HepG2 (cell line): Measurements from ENCODE around the gene NPHP1. TPM values are rescaled to one million over a fixed set of nuclear protein-coding genes. Genes with fewer than 3 reads are reported as not detected.

ENCODE experiments used
- ATAC-seq: fragments of 200-7000 bp; cut with Tn5 transposase; 3 replicates; pipeline ENCODE4 v1.9.1; 2020; ENCODE audit warnings: mild to moderate bottlenecking, moderate library complexity
- BruUV-seq: library from RNA; stranded (reverse); fragments of 400-500 nt; replicated peaks from 2 replicates; lab custom pipeline; 2021; lab: Mats Ljungman, UMichigan
- CTCF ChIA-PET: fragments of 300-600 bp; formaldehyde crosslinking; extraction: SDS; loops from one replicate; lab custom pipeline; 2021; ENCODE audit warnings: low total read pairs, inconsistent platforms, low intra/inter-chr PET ratio; lab: Yijun Ruan, JAX
- POLR2A ChIA-PET: fragments of 350-600 bp; sonication (Branson Sonifier 250); formaldehyde crosslinking; loops from one replicate; lab custom pipeline; 2020; ENCODE audit warnings: antibody characterized with exemption, inconsistent platforms; lab: Yijun Ruan, JAX
- DNase-seq: peaks from one replicate; pipeline ENCODE4 v3.0.0-alpha.2; 2015; ENCODE audit warnings: low spot score
- FAIRE-seq: peaks from 3 replicates; lab custom pipeline; 2011; peaks lifted over from hg19 to GRCh38; lab: Jason Lieb, UNC
- H2AFZ ChIP-seq: one replicate; pipeline ENCODE4 v1.6.1; 2011; ENCODE audit warnings: low read length, inconsistent platforms
- H3K27ac ChIP-seq: fragments of 300-600 bp; 3 replicates; pipeline ENCODE4 v1.8.0; 2011; ENCODE audit warnings: mixed run types, mild to moderate bottlenecking, mixed read lengths, low read length, inconsistent platforms; ENCODE audit not compliant: insufficient read depth; ENCODE audit errors: extremely low read length
- H3K27me3 ChIP-seq, 2 experiments: fragments of 200-600 bp in 1 of 2; 2 replicates in 1 of 2; 3 replicates in 1 of 2; pipeline versions ENCODE4 v1.6.0 to v1.8.0; 2011; ENCODE audit warnings: low read length in 2 of 2, mild to moderate bottlenecking in 2 of 2, moderate library complexity in 2 of 2, inconsistent platforms in 1 of 2; ENCODE audit not compliant: insufficient read depth in 2 of 2, control insufficient read depth in 1 of 2
- H3K36me3 ChIP-seq, 2 experiments: fragments of 200-600 bp in 1 of 2; replicated peaks in 1 of 2; 2 replicates in 1 of 2; 3 replicates in 1 of 2; pipeline versions ENCODE4 v1.5.1 to v1.8.0; 2011; ENCODE audit warnings: low read length in 2 of 2, inconsistent platforms in 1 of 2; ENCODE audit not compliant: insufficient read depth in 2 of 2, control insufficient read depth in 1 of 2
- H3K4me1 ChIP-seq: 2 replicates; pipeline ENCODE4 v1.5.1; 2012; ENCODE audit warnings: low read length, inconsistent platforms; ENCODE audit not compliant: insufficient read depth
- H3K4me2 ChIP-seq: 2 replicates; pipeline ENCODE4 v1.6.0; 2011; ENCODE audit warnings: low read depth, low read length, inconsistent platforms
- H3K4me3 ChIP-seq, 3 experiments: fragments of 200-600 bp in 1 of 3; sonication (generic), shearing (Covaris generic) in 1 of 3; replicated peaks in 1 of 3; 2 replicates each; pipeline ENCODE4 v1.5.1; 2011 to 2016; ENCODE audit warnings: low read length in 3 of 3, inconsistent platforms in 2 of 3, low read depth in 2 of 3, mild to moderate bottlenecking in 2 of 3, control low read depth in 1 of 3, mixed read lengths in 1 of 3; ENCODE audit not compliant: insufficient read depth in 1 of 3
- H3K79me2 ChIP-seq: one replicate; pipeline ENCODE4 v1.6.1; 2011; ENCODE audit warnings: low read length, inconsistent platforms; ENCODE audit not compliant: insufficient read depth
- H3K9ac ChIP-seq: 2 replicates; pipeline ENCODE4 v1.6.0; 2011; ENCODE audit warnings: mild to moderate bottlenecking, low read depth, low read length, inconsistent platforms; ENCODE audit not compliant: insufficient read depth
- H3K9me3 ChIP-seq: 2 replicates; pipeline ENCODE4 v1.5.1; 2012; ENCODE audit warnings: mild to moderate bottlenecking, low read length
- H4K20me1 ChIP-seq: 2 replicates; pipeline ENCODE4 v1.6.0; 2011; ENCODE audit warnings: inconsistent platforms, mild to moderate bottlenecking, low read length, moderate library complexity; ENCODE audit not compliant: insufficient read depth
- CBFB ChIP-seq: sonication (generic); formaldehyde crosslinking; IDR thresholded peaks from 2 replicates; pipeline ENCODE4 v1.4.0; 2020; ENCODE audit warnings: missing genetic modification reagents
- MYNN ChIP-seq: sonication (generic); formaldehyde crosslinking; IDR thresholded peaks from 2 replicates; pipeline ENCODE4 v1.4.0; 2020; ENCODE audit warnings: mild to moderate bottlenecking, low read depth, missing genetic modification reagents
- TCF7 ChIP-seq: sonication (generic); IDR thresholded peaks from 2 replicates; pipeline ENCODE4 v1.6.1; 2016; ENCODE audit warnings: antibody characterized with exemption, low read depth
- ZNF709 ChIP-seq: sonication (generic); formaldehyde crosslinking; IDR thresholded peaks from 2 replicates; pipeline ENCODE4 v1.5.0; 2020; ENCODE audit warnings: mild to moderate bottlenecking, missing genetic modification reagents
- WGBS: methylation state at CpG from one replicate; pipeline ENCODE4 v1.1.6; 2017; ENCODE audit warnings: low lambda C conversion rate; 5-methylcytosine and 5-hydroxymethylcytosine counted together
- in situ Hi-C: cut with HindIII; loops from 2 replicates; pipeline ENCODE4 v1.10.0; 2017; ENCODE audit warnings: low pct_unique_long_range_greater_than_20kb; ENCODE audit not compliant: extremely low pct_ligation_motif_present
- intact Hi-C: fragments of 100-400 bp; cut with micrococcal nuclease; formaldehyde crosslinking; loops from one replicate; pipeline ENCODE4 v1.10.0; 2022; ENCODE audit not compliant: unreplicated experiment
- polyA plus RNA-seq, 8 experiments: library from polyadenylated mRNA; depleted of rRNA in 3 of 8; stranded (reverse) in 7 of 8; unstranded in 1 of 8; fragments of >200 nt; fragmentation: Illumina TruSeq in 4 of 8; extraction: Trizol in 4 of 8; gene quantifications; 2 replicates each; pipeline versions ENCODE4 v1.2.1 to v1.2.3, GENCODE V29; 2011 to 2016; ENCODE audit warnings: low read depth in 4 of 8, missing spikeins in 1 of 8, mixed read lengths in 1 of 8; ENCODE audit not compliant: insufficient read depth in 1 of 8
- total RNA-seq, 5 experiments: library from RNA; depleted of rRNA; stranded (reverse); fragments of >200 nt; fragmentation: Illumina TruSeq; extraction: Trizol; gene quantifications; 2 replicates each; pipeline ENCODE4 v1.2.3, GENCODE V29; 2016; ENCODE audit warnings: low read depth in 1 of 5
- TF ChIP-seq, protein P1 (sequence below): sonication (generic); formaldehyde crosslinking; conservative IDR thresholded peaks from 2 replicates; pipeline ENCODE4 v1.8.1; 2023; ENCODE audit warnings: missing genetic modification reagents
- TF ChIP-seq, protein P2 (sequence below), 2 experiments: IDR thresholded peaks; 2 replicates each; pipeline ENCODE4 v1.6.1; 2011 to 2012; ENCODE audit warnings: low read length in 2 of 2, borderline replicate concordance in 1 of 2, low read depth in 1 of 2, mild to moderate bottlenecking in 1 of 2, moderate library complexity in 1 of 2

NPHP1 gene
- total and polyA plus RNA-seq, 2 of the 13 experiments (the other 11 are each of a cell fraction or from before 2014, with no cell fraction given) = 2.7 to 4.8 TPM

DNA sequence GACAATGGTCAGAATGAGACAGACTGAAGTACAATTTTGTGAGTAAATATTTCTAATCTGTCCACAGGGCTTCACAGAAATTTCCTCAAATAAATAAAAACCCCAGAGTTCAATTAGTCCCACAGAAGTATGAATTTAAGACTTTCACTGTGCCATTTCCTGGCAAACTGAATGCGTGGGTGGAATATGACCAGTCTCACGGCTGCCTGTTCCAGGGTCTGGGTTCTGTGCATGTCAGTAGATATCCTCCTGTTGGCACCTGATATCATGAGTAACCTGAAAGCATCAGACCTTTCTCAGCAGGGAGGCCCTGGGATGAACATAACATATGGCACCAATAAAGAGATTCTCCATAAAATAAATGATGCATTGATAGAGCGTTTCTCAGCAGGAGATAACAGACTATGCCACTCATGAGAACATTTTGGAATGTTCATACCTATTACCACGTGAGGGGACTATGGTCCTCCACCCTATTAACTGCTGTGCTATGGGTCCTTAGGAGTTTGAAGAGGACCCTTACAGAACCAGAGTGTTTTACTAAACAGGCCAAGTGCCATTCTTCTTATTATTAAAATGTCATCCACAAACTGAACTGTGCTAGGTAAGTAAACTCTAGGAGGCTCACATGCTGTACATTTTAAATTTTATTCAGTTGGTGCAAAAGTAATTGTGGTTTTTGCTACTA, 78.6 kb downstream of the NPHP1 start (continued):
- TF ChIP-seq, protein P1, sequence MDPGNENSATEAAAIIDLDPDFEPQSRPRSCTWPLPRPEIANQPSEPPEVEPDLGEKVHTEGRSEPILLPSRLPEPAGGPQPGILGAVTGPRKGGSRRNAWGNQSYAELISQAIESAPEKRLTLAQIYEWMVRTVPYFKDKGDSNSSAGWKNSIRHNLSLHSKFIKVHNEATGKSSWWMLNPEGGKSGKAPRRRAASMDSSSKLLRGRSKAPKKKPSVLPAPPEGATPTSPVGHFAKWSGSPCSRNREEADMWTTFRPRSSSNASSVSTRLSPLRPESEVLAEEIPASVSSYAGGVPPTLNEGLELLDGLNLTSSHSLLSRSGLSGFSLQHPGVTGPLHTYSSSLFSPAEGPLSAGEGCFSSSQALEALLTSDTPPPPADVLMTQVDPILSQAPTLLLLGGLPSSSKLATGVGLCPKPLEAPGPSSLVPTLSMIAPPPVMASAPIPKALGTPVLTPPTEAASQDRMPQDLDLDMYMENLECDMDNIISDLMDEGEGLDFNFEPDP (CRISPR knock-in tag) = no peak
- TF ChIP-seq MYNN (no peak), ZNF709 (CRISPR knock-in tag) (no peak), CBFB (CRISPR knock-in tag) (no peak)

DNA sequence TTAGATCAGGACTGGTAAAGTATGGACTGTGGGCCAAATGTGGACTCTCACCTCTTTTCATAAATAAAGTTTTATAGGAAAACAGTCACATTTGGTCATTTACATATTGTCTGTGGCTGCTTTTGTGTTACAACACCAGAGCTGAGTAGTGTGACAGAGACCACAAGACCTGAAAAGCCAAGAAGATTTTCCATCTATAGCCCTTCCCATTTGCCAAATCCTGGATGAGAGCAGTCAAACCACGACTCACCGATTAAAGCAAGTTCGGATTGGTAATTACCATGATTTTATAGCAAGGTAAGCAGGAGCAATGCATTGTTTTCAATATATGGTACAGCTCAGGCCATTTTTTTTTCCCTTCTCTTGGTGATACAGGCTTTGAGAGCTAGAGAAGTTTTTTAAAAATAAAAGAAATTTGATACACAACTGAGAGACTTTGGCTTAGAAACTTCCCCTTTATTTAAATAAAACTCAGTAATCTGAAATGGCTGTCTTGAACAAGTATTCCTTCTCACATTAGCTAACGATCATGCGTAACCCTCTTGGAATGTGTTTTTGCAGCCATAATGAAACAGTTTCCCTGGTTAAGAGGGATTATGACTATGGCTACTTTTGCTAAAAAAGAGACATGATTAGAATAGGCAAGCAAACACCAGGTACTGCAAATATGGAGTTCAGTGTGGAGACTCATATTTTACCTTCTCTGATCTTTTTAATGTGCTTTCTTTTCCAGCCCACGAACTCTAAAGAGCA, 79.7 kb downstream of the NPHP1 start:
- in situ Hi-C loops = no loop called here
- no peak overlapping the region for H3K9ac ChIP-seq
- FAIRE-seq (no peak), ATAC-seq (no peak), DNase-seq (no peak)
- no peak overlapping the region for H3K27ac ChIP-seq
- no peaks in the 10 kb centered on the region for H4K20me1 ChIP-seq
- no peaks in the 10 kb centered on the region for H3K27me3 ChIP-seq
- no peaks in the 10 kb centered on the region for H3K36me3 ChIP-seq
- intact Hi-C loops = no loop called here
- H3K79me2 ChIP-seq = no peaks in the 10 kb centered on the region
- CTCF ChIA-PET = no interaction called here
- no TSS peak for BruUV-seq
- H3K4me1 ChIP-seq = peaks cover 42% of the 10 kb centered on the region
- 72% methylated on average over 6 of the region's 6 CpGs for WGBS
- peak; percentile 11; the same call in 1 of the 2 replicates for TF ChIP-seq TCF7
- TF ChIP-seq, protein P2, sequence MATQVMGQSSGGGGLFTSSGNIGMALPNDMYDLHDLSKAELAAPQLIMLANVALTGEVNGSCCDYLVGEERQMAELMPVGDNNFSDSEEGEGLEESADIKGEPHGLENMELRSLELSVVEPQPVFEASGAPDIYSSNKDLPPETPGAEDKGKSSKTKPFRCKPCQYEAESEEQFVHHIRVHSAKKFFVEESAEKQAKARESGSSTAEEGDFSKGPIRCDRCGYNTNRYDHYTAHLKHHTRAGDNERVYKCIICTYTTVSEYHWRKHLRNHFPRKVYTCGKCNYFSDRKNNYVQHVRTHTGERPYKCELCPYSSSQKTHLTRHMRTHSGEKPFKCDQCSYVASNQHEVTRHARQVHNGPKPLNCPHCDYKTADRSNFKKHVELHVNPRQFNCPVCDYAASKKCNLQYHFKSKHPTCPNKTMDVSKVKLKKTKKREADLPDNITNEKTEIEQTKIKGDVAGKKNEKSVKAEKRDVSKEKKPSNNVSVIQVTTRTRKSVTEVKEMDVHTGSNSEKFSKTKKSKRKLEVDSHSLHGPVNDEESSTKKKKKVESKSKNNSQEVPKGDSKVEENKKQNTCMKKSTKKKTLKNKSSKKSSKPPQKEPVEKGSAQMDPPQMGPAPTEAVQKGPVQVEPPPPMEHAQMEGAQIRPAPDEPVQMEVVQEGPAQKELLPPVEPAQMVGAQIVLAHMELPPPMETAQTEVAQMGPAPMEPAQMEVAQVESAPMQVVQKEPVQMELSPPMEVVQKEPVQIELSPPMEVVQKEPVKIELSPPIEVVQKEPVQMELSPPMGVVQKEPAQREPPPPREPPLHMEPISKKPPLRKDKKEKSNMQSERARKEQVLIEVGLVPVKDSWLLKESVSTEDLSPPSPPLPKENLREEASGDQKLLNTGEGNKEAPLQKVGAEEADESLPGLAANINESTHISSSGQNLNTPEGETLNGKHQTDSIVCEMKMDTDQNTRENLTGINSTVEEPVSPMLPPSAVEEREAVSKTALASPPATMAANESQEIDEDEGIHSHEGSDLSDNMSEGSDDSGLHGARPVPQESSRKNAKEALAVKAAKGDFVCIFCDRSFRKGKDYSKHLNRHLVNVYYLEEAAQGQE (IDR thresholded peaks at IDR 0.05; ENCODE audit: borderline replicate concordance in 1 of 2, low read depth in 1 of 2, low read length in 2 of 2) = no peak
- TF ChIP-seq, all 625 proteins: peak for 1
- peak overlapping the region; percentile 2; the same call in 1 of the 2 replicates for H3K4me2 ChIP-seq
- H3K4me3 ChIP-seq = no peak overlapping the region
- no peak overlapping the region for H2AFZ ChIP-seq
- H3K9me3 ChIP-seq = no peaks in the 10 kb centered on the region
- POLR2A ChIA-PET = no interaction called here
